ACC112 (cell line): ENCODE measurements around the gene TRABD2B.

Source experiments
- H2AFZ ChIP-seq: fragments of 200-600 bp; sonication (generic); one replicate; pipeline ENCODE4 v1.6.0; 2017; ENCODE audit warnings: antibody characterized with exemption, low read length; ENCODE audit not compliant: unreplicated experiment
- H3K27ac ChIP-seq: fragments of 200-600 bp; sonication (generic); 2 replicates; pipeline ENCODE4 v1.5.1; 2014; ENCODE audit warnings: low read depth, mild to moderate bottlenecking, antibody characterized with exemption, low read length, moderate library complexity
- H3K27me3 ChIP-seq: fragments of 200-600 bp; sonication (generic); 2 replicates; pipeline ENCODE4 v1.6.1; 2014; ENCODE audit warnings: mild to moderate bottlenecking, antibody characterized with exemption, low read length, moderate library complexity, mixed read lengths; ENCODE audit not compliant: insufficient read depth
- H3K36me3 ChIP-seq: fragments of 200-600 bp; sonication (generic); 2 replicates; pipeline ENCODE4 v1.6.1; 2016; ENCODE audit warnings: mild to moderate bottlenecking, antibody characterized with exemption, low read length, moderate library complexity, mixed read lengths; ENCODE audit not compliant: insufficient read depth
- H3K4me1 ChIP-seq: fragments of 200-600 bp; sonication (generic); one replicate; pipeline ENCODE4 v1.6.1; 2016; ENCODE audit warnings: low read length, mixed read lengths; ENCODE audit not compliant: insufficient read depth, unreplicated experiment, control insufficient read depth
- H3K4me3 ChIP-seq: fragments of 200-600 bp; sonication (generic); 2 replicates; pipeline ENCODE4 v1.5.1; 2014; ENCODE audit warnings: mild to moderate bottlenecking, low read depth, low read length
- H3K79me2 ChIP-seq: fragments of 200-600 bp; sonication (generic); one replicate; pipeline ENCODE4 v1.6.0; 2016; ENCODE audit warnings: low read length; ENCODE audit not compliant: control insufficient read depth, unreplicated experiment, insufficient read depth

TRABD2B gene

DNA sequence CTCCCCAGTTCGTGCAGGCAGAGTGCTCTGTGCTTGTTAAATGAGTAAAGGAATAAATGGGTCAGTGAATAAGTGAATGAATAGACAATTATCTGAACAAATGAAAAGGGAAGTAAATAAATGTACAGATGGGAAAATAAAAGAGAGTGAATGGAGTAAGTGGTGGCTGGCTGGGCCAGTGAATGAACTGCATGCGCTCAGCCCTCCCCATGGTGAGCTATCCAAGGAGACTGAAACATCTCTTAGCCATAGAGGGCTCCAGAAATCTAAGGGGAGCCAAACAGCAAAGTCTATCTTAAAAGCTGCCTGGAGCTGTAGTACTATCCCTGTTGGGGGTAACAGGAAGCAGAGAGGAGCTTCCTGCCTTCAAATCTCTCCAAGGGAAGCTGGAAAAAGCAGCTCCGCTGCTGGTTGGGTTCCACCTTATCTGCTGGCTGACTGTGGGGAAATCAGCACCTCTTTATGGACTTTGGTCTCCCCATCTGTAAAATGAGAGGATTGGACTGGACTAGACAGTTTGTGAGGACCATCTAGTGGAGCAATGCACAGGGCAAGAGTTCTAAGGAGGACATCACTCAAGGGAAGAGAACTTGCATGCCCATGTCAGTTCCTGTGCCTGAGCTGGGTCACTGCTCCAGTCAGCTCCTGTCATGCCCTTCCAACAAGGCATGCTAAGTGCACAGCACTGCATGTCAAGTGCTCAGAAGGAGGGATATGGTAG lies 77.9 kb downstream of the TRABD2B start:
- H3K4me1 ChIP-seq: no peaks in the 10 kb centered on the region
- no peaks in the 10 kb centered on the region for H3K79me2 ChIP-seq
- H3K27ac ChIP-seq: no peak overlapping the region
- H3K27me3 ChIP-seq: no peaks in the 10 kb centered on the region
- H2AFZ ChIP-seq: no peak overlapping the region
- H3K36me3 ChIP-seq: no peaks in the 10 kb centered on the region
- H3K4me3 ChIP-seq: no peak overlapping the region

DNA sequence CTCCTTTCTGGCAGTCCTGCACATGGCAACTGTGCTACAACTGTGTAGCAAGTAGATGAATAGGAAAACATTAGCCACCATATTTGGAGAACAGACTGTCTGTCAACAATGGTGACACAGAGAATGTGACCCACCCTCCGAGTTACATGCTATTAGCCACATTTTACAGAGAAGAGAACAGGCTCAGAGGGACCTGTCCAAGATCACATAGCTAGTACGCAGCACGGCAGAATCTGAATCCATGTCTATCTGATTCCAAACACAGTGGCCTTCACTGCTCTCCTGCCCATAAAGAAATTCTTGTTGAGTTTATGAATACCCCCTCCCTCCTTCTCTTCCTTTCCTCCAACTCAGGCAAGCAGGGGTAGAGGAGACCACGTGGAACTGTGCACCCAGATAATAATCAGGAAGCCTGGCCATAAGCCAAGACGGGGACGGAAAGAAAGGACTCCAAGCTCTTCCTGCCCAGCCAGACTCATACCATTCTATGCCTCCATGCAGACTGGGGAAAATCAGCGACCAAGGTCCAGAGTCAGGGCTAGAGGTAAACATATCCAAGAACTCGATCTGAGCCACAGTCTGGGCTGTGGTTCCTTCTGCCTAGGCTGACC lies 78.8 kb downstream of the TRABD2B start:
- Histone ChIP-seq H2AFZ (no peak overlapping the region), H3K4me1 (no peaks in the 10 kb centered on the region), H3K79me2 (no peaks in the 10 kb centered on the region), H3K27ac (no peak overlapping the region), H3K27me3 (no peaks in the 10 kb centered on the region), H3K36me3 (no peaks in the 10 kb centered on the region), H3K4me3 (no peak overlapping the region)

DNA sequence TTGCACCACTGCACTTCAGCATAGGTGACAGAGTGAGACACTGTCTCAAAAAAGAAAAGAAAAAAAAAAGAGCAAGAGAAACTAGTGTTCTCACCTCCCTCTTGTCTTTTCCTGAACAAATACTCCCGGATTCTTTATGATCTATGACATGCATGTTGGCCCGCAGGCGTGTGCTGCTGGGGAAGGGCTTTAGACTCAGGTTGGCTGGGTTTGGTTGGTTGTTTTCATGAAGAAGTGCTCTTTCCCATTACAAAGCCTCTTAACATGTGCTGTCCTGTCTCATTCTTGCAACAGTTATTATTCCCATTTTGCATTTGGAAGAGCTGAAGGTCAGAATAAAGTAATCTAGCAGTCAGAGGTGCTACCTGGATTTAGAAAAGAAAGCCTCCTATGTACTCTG lies 79.5 kb downstream of the TRABD2B start:
- no peak overlapping the region for H3K27ac ChIP-seq
- H3K79me2 ChIP-seq: no peaks in the 10 kb centered on the region
- H3K36me3 ChIP-seq: no peaks in the 10 kb centered on the region
- no peaks in the 10 kb centered on the region for H3K4me1 ChIP-seq
- no peak overlapping the region for H2AFZ ChIP-seq
- H3K4me3 ChIP-seq: no peak overlapping the region
- no peaks in the 10 kb centered on the region for H3K27me3 ChIP-seq

DNA sequence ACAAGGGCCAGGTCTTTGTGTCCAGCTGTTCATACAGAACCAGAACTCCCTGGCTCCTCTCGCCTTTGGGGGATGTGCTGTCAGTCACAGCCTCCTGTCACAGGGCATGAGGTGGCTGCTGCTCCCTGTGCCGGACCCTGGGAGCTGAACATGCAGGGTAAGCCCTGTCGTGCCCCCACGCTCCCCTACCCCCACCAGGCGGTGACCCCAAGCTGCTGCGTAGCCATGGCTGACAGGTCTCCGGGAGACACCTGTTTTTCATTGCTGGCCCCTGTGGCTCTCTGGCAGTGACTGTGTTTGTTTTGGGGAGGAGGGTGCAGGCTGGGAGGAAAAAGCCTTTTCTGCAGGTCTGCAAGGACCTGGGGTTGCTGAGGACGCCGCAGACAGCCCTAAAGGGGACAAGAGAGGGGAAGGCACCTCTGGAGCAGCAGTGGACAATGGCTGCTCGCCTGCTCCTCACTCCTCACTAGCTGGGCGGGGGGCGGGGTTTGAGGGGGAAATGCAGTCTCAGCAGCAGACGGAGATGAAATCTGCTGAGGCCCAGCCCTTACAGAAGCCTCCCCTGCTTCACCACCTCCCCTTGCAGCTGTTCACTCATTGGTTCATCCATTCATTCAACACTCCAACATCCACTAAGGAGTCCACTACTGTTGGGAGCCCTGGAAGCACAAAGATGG lies 81.4 kb downstream of the TRABD2B start:
- Histone ChIP-seq H3K27me3 (no peaks in the 10 kb centered on the region), H3K27ac (no peak overlapping the region), H3K4me1 (no peaks in the 10 kb centered on the region), H3K4me3 (no peak overlapping the region), H3K36me3 (no peaks in the 10 kb centered on the region), H2AFZ (no peak overlapping the region), H3K79me2 (no peaks in the 10 kb centered on the region)

DNA sequence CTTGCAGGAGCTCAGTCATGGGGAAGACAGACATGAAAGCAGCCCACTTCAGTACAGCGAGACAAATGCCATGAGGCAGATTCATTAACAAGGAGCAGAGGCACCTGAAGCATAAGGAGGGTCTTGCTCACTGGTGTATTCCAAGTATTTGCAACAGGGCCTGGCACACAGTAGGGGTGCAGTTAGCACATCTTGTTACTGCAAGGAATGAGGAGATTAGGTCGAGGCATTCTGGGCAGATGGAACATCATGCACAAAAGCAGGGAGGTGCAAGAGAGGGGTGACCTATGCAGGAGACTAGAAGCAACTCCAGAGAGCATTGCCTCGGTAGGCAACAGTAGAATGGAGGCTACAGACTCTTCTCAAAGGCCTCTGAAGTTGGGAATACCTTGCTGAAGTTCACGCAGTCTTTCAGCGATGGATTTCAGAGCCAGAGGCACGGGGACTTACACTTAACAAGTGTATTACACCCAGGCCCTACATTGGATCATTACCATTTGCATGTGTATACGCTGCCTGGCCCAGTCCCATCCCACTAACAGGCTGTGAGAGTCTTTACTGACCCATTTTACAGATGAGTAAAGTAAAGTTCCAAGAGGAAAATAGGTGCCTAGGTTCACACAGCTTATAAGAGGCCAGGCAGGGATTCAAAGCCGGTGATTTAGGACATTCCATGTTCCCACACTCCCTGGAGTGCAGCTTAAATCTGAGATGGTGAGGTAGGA lies 82.1 kb downstream of the TRABD2B start:
- H3K4me1 ChIP-seq: no peaks in the 10 kb centered on the region
- H3K79me2 ChIP-seq: no peaks in the 10 kb centered on the region
- no peaks in the 10 kb centered on the region for H3K36me3 ChIP-seq
- no peak overlapping the region for H3K4me3 ChIP-seq
- no peaks in the 10 kb centered on the region for H3K27me3 ChIP-seq
- no peak overlapping the region for H2AFZ ChIP-seq
- no peak overlapping the region for H3K27ac ChIP-seq

- Histone ChIP-seq H3K27ac (no peak overlapping the region), H3K4me1 (no peaks in the 10 kb centered on the region), H3K27me3 (no peaks in the 10 kb centered on the region), H3K36me3 (no peaks in the 10 kb centered on the region), H2AFZ (no peak overlapping the region), H3K4me3 (no peak overlapping the region), H3K79me2 (no peaks in the 10 kb centered on the region)
Measured at GRCh38 chr1:47914218-47914938, 82.8 kb downstream of the TRABD2B start.

DNA sequence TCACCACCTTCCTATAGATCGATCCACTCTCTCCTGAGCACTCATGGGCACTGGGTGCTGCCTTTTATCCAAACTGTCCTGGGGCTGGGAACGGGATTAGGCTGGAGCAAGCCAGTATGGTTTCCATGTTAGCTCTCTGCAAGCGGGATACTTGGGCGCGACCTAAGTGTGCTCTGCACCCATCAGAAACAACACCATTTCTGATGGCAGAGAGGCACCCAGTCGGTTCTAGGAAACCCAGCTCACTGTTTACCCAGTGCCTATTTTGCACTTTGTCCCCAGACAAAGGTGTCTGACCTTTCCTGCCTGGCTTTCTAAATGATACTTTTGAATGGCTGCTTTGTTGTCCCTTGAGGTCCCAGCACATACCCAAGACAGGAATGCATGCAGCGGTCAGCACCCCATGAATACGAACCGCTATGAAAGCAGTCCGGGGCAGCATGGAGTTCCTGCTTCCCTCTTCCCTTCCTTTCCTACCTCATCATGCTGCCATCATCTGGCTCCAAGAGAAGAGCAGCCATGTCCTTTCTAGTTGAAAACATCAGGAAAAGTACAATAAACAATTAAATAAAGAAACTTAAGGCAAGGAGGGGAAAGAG lies 83.9 kb downstream of the TRABD2B start:
- H3K36me3 ChIP-seq: no peaks in the 10 kb centered on the region
- H3K4me1 ChIP-seq: no peaks in the 10 kb centered on the region
- H2AFZ ChIP-seq: no peak overlapping the region
- H3K4me3 ChIP-seq: no peak overlapping the region
- no peaks in the 10 kb centered on the region for H3K27me3 ChIP-seq
- no peaks in the 10 kb centered on the region for H3K79me2 ChIP-seq
- H3K27ac ChIP-seq: no peak overlapping the region

- H3K36me3 ChIP-seq: no peaks in the 10 kb centered on the region
- no peaks in the 10 kb centered on the region for H3K4me1 ChIP-seq
- H3K27ac ChIP-seq: no peak overlapping the region
Measured at GRCh38 chr1:47912756-47913155, 84.4 kb downstream of the TRABD2B start.

DNA sequence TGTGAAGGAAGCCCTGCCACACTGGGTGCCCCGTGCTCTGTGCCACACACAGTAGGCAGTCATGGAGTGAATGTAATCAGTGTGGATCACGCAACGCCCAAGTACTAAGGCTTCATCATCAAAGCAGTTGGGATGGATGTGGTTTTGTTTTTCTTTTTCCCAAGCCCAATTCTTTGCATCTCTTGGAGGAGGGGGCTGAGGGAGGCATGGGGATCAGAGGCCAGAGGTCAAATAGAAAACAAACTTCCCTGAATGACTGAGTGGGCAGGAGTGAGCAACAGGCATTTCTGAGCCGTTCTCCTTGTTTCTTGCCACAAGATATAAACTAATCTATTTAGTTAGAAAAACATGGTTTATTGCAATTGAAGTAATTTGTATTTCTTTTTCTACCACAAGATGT lies 85.3 kb downstream of the TRABD2B start:
- Histone ChIP-seq H3K27me3 (no peaks in the 10 kb centered on the region), H3K4me3 (no peak overlapping the region), H2AFZ (no peak overlapping the region), H3K79me2 (no peaks in the 10 kb centered on the region), H3K27ac (no peak overlapping the region), H3K36me3 (no peaks in the 10 kb centered on the region), H3K4me1 (no peaks in the 10 kb centered on the region)

More at GRCh38 chr1:47912756-47913155, 84.4 kb downstream of the TRABD2B start:
- H2AFZ ChIP-seq: no peak overlapping the region
- no peak overlapping the region for H3K4me3 ChIP-seq
- H3K79me2 ChIP-seq: no peaks in the 10 kb centered on the region
- no peaks in the 10 kb centered on the region for H3K27me3 ChIP-seq

DNA sequence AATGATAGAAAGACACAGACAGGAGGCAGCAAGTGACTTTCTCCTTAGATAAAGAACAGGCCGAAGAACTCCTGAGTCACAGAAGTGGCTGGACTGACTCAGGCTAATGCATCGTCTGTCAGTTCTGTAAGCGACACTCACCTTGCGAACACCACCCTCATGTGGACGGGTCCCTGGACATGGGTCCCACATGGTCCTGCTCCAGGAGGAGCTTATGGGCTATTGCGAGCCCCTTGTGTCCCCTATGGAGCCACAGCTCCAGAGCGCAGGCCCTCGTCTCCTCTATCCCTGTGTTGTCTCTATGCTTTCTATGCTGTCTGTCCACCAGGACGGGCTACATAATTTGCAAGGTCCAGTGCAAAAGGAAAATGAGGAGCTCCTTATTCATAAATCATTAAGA lies 85.8 kb downstream of the TRABD2B start:
- H3K79me2 ChIP-seq: no peaks in the 10 kb centered on the region
- H3K4me1 ChIP-seq: peaks cover 3% of the 10 kb centered on the region
- no peak overlapping the region for H3K4me3 ChIP-seq
- no peaks in the 10 kb centered on the region for H3K27me3 ChIP-seq
- no peak overlapping the region for H2AFZ ChIP-seq
- H3K36me3 ChIP-seq: no peaks in the 10 kb centered on the region
- H3K27ac ChIP-seq: no peak overlapping the region
